NCI-H1694 (cell line): ENCODE data around the gene HYDIN.
"Not testable (repeated sequence)": the region's sequence is repeated elsewhere in the genome, so short reads cannot be mapped to it uniquely, and the experiment has no call there.

Experiments used
- DNase-seq: peaks from one replicate; lab custom pipeline; 2025; lab: John Stamatoyannopoulos, UW

The HYDIN gene

GRCh38 chr16:71109656-71110208 lies 120.8 kb downstream of the HYDIN start:
- DNase-seq = not testable (repeated sequence)

DNA sequence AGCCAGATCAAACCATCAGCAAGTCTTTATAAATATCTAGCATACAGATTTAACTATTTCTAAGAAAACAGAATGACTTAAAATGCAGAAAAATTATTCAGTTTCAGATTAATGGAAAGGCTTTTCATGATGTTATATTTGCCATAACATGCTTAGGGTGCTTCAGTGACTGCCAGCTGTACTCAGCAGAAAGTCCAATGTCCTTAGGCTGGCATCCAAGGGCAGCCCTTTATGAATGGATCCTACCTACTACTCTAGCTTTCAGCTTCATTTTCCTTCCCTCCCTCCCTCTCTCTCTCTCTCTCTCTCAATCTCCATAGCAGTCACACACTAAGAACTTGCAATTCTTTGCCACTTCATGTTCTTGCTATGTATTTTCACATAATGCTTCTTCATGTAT lies 124.6 kb downstream of the HYDIN start:
- DNase-seq = not testable (repeated sequence)

GRCh38 chr16:71083573-71083972 lies 146.9 kb downstream of the HYDIN start:
- not testable (repeated sequence) for DNase-seq

- not testable (repeated sequence) for DNase-seq
Observed at GRCh38 chr16:71080777-71081176, 149.7 kb downstream of the HYDIN start.

DNA sequence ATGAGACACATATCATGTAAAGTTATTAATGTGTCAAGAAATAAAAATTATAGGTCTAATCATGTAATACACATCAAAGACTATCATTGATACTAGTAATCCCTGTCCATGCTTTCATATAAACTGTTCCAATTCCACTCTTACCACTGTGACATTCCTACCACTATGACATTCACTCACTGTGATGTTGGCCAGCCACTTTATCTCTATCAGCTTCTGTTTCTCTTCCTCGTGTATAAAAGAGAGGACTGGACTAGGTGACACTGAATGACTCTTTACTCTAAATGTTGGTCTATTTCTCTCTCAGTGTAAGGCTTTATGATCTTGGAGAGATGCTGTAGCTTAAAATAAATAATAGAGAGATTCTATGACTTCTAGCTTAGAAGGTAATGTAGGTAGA lies 150.3 kb downstream of the HYDIN start:
- DNase-seq = not testable (repeated sequence)

DNA sequence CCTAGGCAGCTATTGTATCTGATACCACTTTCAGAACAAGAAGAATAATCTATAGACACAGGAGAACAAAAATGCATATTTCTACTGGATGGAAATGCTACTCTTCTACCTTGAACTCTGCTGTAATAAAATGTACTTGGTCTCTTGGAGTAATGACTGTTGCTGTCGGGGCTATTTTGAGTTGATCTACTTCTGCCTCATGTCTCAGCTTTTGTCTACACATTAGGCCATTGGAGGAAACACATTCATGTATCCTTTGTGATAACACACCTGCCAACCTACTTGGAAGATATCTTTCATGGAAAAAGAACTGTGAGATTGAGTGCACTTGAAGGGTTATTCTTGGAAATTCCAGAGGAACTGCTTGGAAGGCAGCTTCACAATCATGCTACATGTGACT lies 159.9 kb downstream of the HYDIN start:
- not testable (repeated sequence) for DNase-seq

- not testable (repeated sequence) for DNase-seq
Observed at GRCh38 chr16:71069842-71070241, 160.7 kb downstream of the HYDIN start.

DNA sequence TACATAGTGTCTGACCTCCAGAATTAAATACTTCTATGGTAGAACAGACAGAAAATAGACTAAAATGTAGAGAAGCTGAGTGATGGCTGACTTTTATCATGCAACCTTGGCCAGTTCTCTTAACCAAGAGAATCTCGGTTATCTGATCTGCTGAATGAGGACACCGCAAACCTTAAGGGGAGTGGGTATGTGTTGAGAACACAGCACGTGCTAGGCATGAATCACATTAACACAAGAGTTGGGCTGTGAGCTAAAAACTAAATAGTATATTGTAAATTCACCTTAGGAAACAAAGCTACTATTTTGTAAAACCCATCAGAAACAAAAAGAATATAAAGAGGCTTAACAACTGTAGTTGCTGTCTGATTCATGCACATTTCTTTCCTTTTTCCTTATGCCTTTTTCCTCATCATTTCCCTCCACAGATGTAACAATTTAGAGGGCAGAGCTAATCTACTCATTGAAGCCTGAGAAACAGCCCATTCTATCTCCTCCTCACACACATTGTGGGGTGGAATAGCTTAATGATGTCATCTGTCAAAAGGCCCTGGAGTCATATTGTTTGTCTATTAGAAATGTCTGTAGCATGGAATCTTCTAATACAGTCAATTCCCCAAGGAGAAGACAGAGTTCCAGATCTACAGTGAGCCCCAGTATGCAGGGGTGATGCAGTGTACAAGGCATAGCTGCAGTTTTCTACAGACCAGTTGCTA lies 176.5 kb downstream of the HYDIN start:
- DNase-seq = not testable (repeated sequence)

GRCh38 chr16:71050307-71050706 lies 180.2 kb downstream of the HYDIN start:
- DNase-seq = not testable (repeated sequence)

DNA sequence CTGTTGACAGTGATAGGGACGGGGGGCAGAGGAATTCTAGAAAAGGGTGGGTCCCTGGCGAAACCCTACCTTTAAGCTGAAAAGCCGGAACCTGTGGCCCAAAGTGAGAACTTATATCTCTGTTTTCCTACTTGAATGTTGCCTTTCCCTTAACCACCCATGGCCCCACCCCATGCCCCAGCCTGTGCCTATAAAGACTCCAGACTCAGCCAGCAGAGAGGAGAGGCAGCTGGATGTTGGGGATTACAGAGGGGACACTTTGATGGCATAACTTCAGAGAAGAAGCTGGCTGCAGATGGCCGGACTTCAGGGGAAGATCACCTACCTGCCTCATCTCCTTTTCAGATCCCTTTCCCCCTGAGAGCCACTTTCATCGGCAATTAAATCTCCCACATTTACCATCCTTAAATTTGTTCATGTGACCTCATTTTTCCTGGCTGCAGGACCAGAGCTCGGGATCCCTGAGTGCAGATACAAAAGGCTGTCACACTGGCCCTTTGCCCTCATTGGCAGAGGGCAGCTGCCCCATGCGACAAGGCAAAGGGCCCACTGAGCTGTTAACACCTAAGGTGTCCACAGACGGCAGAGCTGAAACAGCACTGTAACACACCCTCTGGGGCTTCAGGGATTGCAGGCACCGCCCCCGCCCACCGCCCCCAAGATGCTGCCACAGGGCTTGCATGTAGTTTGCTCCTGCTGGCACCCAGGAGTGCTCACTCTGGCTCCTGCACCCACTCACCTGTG lies 191.0 kb downstream of the HYDIN start:
- not testable (repeated sequence) for DNase-seq

DNA sequence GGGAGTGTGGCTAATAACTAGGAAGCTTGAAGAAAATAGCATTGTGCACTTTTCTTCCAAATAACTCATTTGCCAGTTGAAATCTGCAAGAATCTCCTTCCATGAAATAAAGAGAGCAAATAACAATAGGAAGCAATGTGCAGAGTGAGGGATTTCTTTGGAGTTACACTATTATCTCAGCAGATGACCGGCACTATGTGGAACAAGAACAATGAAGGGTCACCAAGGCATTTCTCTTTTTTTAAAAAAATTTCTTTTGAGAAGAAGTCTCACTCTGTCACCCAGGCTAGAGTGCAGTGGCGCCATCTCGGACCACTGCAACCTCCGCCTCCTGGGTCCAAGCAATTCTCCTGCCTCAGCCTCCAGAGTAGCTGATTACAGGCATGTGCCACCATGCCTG lies 192.1 kb downstream of the HYDIN start:
- not testable (repeated sequence) for DNase-seq

GRCh38 chr16:71037987-71038386 lies 192.5 kb downstream of the HYDIN start:
- DNase-seq = not testable (repeated sequence)

GRCh38 chr16:71028032-71028727 lies 202.3 kb downstream of the HYDIN start:
- DNase-seq = not testable (repeated sequence)

GRCh38 chr16:71027511-71027910 lies 203.0 kb downstream of the HYDIN start:
- not testable (repeated sequence) for DNase-seq

GRCh38 chr16:71023851-71024439 lies 206.6 kb downstream of the HYDIN start:
- not testable (repeated sequence) for DNase-seq

- not testable (repeated sequence) for DNase-seq
Observed at GRCh38 chr16:71021961-71022537, 208.5 kb downstream of the HYDIN start.

- DNase-seq = not testable (repeated sequence)
Observed at GRCh38 chr16:71019067-71019682, 211.3 kb downstream of the HYDIN start.

GRCh38 chr16:71015419-71015818 lies 215.1 kb downstream of the HYDIN start:
- not testable (repeated sequence) for DNase-seq

DNA sequence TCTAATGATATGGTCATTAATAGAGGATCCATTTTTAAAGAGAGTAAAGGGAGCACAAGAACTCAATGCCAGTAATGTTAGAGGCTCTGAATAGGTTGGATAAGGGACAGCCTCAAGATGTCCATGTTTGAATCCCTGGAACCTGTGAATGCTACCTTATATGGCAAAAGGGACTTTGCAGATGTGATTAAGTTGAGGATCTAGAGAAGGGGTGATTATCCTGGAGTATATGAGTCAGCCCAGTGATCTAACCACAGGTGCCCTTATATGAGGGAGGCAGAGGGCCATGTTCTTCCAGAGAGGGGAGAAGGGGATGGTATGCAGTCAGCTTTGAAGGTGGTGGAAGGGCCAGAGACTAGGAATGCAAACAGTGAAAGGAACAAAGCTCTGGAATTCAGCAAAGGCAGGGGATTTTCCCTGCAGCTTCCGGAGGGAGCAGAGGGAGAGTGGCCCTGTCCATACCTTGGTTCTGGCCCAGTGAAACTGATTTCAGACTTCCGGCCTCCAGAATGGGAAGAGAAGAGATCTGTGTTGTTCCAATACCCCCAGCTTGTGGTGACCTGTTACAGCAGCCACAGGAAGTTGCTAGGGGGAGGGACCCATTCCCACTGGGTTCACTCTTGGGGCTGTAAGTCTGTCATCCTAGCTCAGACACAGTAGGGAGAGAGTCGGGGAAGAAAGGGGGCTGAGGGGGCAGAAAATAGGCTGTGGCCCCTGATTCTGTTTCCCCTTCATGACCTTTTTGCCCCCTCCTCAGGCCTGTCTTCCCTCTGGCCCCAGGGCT lies 220.9 kb downstream of the HYDIN start:
- DNase-seq = not testable (repeated sequence)

GRCh38 chr16:71006516-71006915 lies 224.0 kb downstream of the HYDIN start:
- DNase-seq = not testable (repeated sequence)
